K562 (cell line): ENCODE data around the gene CACNA1C. TPM values are rescaled to one million over a fixed set of nuclear protein-coding genes. Genes with fewer than 3 reads are reported as not detected.

ENCODE experiments used
- ATAC-seq: fragments of 200-7000 bp; cut with Tn5 transposase; 3 replicates; pipeline ENCODE4 v1.9.1; 2020; ENCODE audit warnings: moderate library complexity
- BruUV-seq: library from RNA; stranded (reverse); fragments of 400-500 nt; replicated peaks from 2 replicates; lab custom pipeline; 2021; lab: Mats Ljungman, UMichigan
- CTCF ChIA-PET: fragments of 300-600 bp; formaldehyde crosslinking; extraction: SDS; loops from one replicate; lab custom pipeline; 2021; ENCODE audit warnings: low intra/inter-chr PET ratio; lab: Yijun Ruan, JAX
- POLR2A ChIA-PET: fragments of 300-600, 350-650 bp; sonication (Branson Sonifier 250); formaldehyde crosslinking; extraction: SDS; loops from one replicate; lab custom pipeline; 2021; ENCODE audit warnings: antibody characterized with exemption, inconsistent platforms; lab: Yijun Ruan, JAX
- DNase-seq, 4 experiments: peaks; one replicate each; pipeline versions ENCODE4 v3.0.0 to v3.0.0-alpha.2; 2011 to 2018; ENCODE audit warnings: low spot score in 3 of 4, mixed read lengths in 3 of 4; ENCODE audit errors: extremely low read depth in 1 of 4
- FAIRE-seq: peaks from 2 replicates; lab custom pipeline; 2011; peaks lifted over from hg19 to GRCh38; lab: Jason Lieb, UNC
- H2AFZ ChIP-seq: 2 replicates; pipeline ENCODE4 v1.6.0; 2011; ENCODE audit warnings: low read depth, low read length, control low read depth, inconsistent platforms
- H3K27ac ChIP-seq: fragments of 200-600 bp; 3 replicates; pipeline ENCODE4 v1.8.0; 2011; ENCODE audit warnings: low read depth, mild to moderate bottlenecking, control low read depth, inconsistent platforms, low read length, moderate library complexity, mixed read lengths; ENCODE audit errors: extremely low read depth
- H3K27me3 ChIP-seq, 2 experiments: fragments of 300-600 bp in 1 of 2; 2 replicates in 1 of 2; 3 replicates in 1 of 2; pipeline versions ENCODE4 v1.6.0 to v1.8.0; 2011; ENCODE audit warnings: inconsistent platforms in 2 of 2, low read length in 2 of 2, mild to moderate bottlenecking in 1 of 2, mixed read lengths in 1 of 2, moderate library complexity in 1 of 2; ENCODE audit not compliant: control insufficient read depth in 2 of 2, insufficient read depth in 2 of 2
- H3K36me3 ChIP-seq: fragments of 300-600 bp; 3 replicates; pipeline ENCODE4 v1.8.0; 2011; ENCODE audit warnings: mild to moderate bottlenecking, low read length, inconsistent platforms; ENCODE audit not compliant: control insufficient read depth, insufficient read depth
- H3K4me1 ChIP-seq, 2 experiments: fragments of 200-600 bp in 1 of 2; replicated peaks in 1 of 2; 2 replicates in 1 of 2; 3 replicates in 1 of 2; pipeline versions ENCODE4 v1.5.1 to v1.8.0; 2011; ENCODE audit warnings: inconsistent platforms in 2 of 2, low read length in 2 of 2, mild to moderate bottlenecking in 1 of 2, mixed read lengths in 1 of 2, moderate library complexity in 1 of 2; ENCODE audit not compliant: control insufficient read depth in 2 of 2, insufficient read depth in 2 of 2
- H3K4me2 ChIP-seq: 2 replicates; pipeline ENCODE4 v1.6.1; 2011; ENCODE audit warnings: low read length, control low read depth, inconsistent platforms, mixed read lengths; ENCODE audit not compliant: insufficient read depth
- H3K4me3 ChIP-seq: fragments of 200-600 bp; sonication (generic), shearing (Covaris generic); 2 replicates; pipeline ENCODE4 v1.5.1; 2016; ENCODE audit warnings: control low read depth, inconsistent platforms
- H3K79me2 ChIP-seq: fragments of 200-600 bp; 3 replicates; pipeline ENCODE4 v1.8.0; 2011; ENCODE audit warnings: low read length, inconsistent platforms; ENCODE audit not compliant: control insufficient read depth, insufficient read depth
- H3K9ac ChIP-seq, 2 experiments: 2 replicates each; pipeline versions ENCODE4 v1.6.0 to v1.6.1; 2011; ENCODE audit warnings: low read depth in 2 of 2, low read length in 2 of 2, control low read depth in 1 of 2, inconsistent platforms in 1 of 2, mild to moderate bottlenecking in 1 of 2, mixed read lengths in 1 of 2; ENCODE audit not compliant: insufficient read depth in 1 of 2
- H3K9me1 ChIP-seq: one replicate; pipeline ENCODE4 v1.6.0; 2011; ENCODE audit warnings: inconsistent platforms, mild to moderate bottlenecking, low read length, moderate library complexity; ENCODE audit not compliant: control insufficient read depth, insufficient read depth
- H3K9me3 ChIP-seq: replicated peaks from 2 replicates; pipeline ENCODE4 v1.5.1; 2011; ENCODE audit warnings: low read depth, low read length, inconsistent platforms; ENCODE audit not compliant: control insufficient read depth, insufficient read depth
- H4K20me1 ChIP-seq: replicated peaks from 2 replicates; pipeline ENCODE4 v1.6.1; 2011; ENCODE audit warnings: low read length, inconsistent platforms, mixed read lengths; ENCODE audit not compliant: control insufficient read depth, insufficient read depth
- CBX8 ChIP-seq: fragments of 200-600 bp; sonication (generic); IDR thresholded peaks from 2 replicates; pipeline ENCODE4 v1.6.1; 2012; ENCODE audit warnings: borderline replicate concordance, mixed run types, low read depth, mild to moderate bottlenecking, moderate library complexity, mixed read lengths, low read length, control low read depth, inconsistent platforms; ENCODE audit not compliant: poor library complexity, severe bottlenecking; ENCODE audit errors: extremely low read depth
- E2F4 ChIP-seq: sonication (generic); formaldehyde crosslinking; IDR thresholded peaks from 2 replicates; pipeline ENCODE4 v1.8.0; 2022; ENCODE audit warnings: mild to moderate bottlenecking, low read depth, missing genetic modification reagents
- NONO ChIP-seq, 2 experiments: fragments of 200-400 bp in 1 of 2; fragments of 450-650 bp in 1 of 2; formaldehyde crosslinking in 1 of 2; IDR thresholded peaks; 2 replicates each; pipeline ENCODE4 v1.6.1; 2017; ENCODE audit warnings: low read depth in 2 of 2, mild to moderate bottlenecking in 2 of 2, moderate library complexity in 2 of 2, low read length in 1 of 2
- PPARD ChIP-seq: fragments of 250-450 bp; sonication (Bioruptor Pico); IDR thresholded peaks from 2 replicates; pipeline ENCODE4 v1.8.0; 2022; ENCODE audit warnings: inconsistent platforms, mild to moderate bottlenecking, moderate library complexity
- RFX7 ChIP-seq: fragments of 250-450 bp; sonication (Bioruptor Pico); IDR thresholded peaks from 2 replicates; pipeline ENCODE4 v1.5.1; 2021; ENCODE audit warnings: mild to moderate bottlenecking
- ZC3H8 ChIP-seq: fragments of 450-650 bp; IDR thresholded peaks from 2 replicates; pipeline ENCODE4 v1.6.1; 2017
- ZEB2 ChIP-seq: fragments of 450-650 bp; IDR thresholded peaks from 2 replicates; pipeline ENCODE4 v1.6.1; 2016
- WGBS: fragments of 100-300 bp; shearing (Covaris generic); methylation state at CpG from one replicate; pipeline ENCODE4 v1.1.6; 2016; ENCODE audit warnings: low coverage, mixed read lengths; ENCODE audit not compliant: insufficient coverage; ENCODE audit errors: missing lambda C conversion rate; 5-methylcytosine and 5-hydroxymethylcytosine counted together
- in situ Hi-C: fragments of 300-500 bp; cut with MboI; formaldehyde crosslinking; loops from 4 replicates; pipeline ENCODE4 v1.15.0; 2018; ENCODE audit warnings: inconsistent platforms, mixed read lengths
- intact Hi-C: fragments of 100-400 bp; cut with micrococcal nuclease; formaldehyde crosslinking; loops from 2 replicates; pipeline ENCODE4 v1.14.2; 2022
- polyA plus RNA-seq, 8 experiments: library from polyadenylated mRNA; depleted of rRNA in 4 of 8; stranded (reverse) in 5 of 8; unstranded in 3 of 8; fragments of >200 nt; fragmentation: Nextera tagmentation in 2 of 8; fragmentation: Illumina TruSeq in 1 of 8; extraction: Ambion mirVana in 2 of 8; extraction: Trizol in 1 of 8; gene quantifications; 2 replicates each; pipeline versions ENCODE4 v1.2.1 to v1.2.3, GENCODE V29; 2011 to 2014; ENCODE audit warnings: inconsistent platforms in 1 of 8, missing spikeins in 1 of 8
- total RNA-seq, 7 experiments: library from RNA; depleted of rRNA in 6 of 7; stranded (reverse); fragments of >200 nt in 6 of 7; fragmentation: Illumina TruSeq in 2 of 7; extraction: Trizol in 2 of 7; gene quantifications; 2 replicates each; pipeline versions ENCODE4 v1.2.1 to v1.2.3, GENCODE V29; 2011 to 2021; ENCODE audit warnings: low replicate concordance in 1 of 7

Gene CACNA1C
- total and polyA plus RNA-seq, 9 of the 15 experiments (the other 6 are each of a cell fraction or from before 2014, with no cell fraction given) = not detected

- CTCF ChIA-PET = no interaction called here
- Histone ChIP-seq H3K27me3 (no peaks in the 10 kb centered on the region; a peak in 1 of 5 replicates), H2AFZ (no peak overlapping the region), H3K9ac (no peak overlapping the region), H3K9me1 (no peaks in the 10 kb centered on the region), H3K4me2 (no peak overlapping the region), H3K79me2 (no peaks in the 10 kb centered on the region)
- ATAC-seq = no peak
- BruUV-seq = no TSS peak
- POLR2A ChIA-PET = no interaction called here
- no peak for TF ChIP-seq NONO (IDR thresholded peaks at IDR 0.05; ENCODE audit: low read depth in 2 of 2, low read length in 1 of 2)
- no peak for TF ChIP-seq ZEB2
- no peak for TF ChIP-seq CBX8
- TF ChIP-seq PPARD (CRISPR knock-in tag) = no peak
- no peak for TF ChIP-seq RFX7 (CRISPR knock-in tag)
- TF ChIP-seq E2F4 (CRISPR knock-in tag) = no peak
- no peak for TF ChIP-seq ZC3H8
- TF ChIP-seq, all 486 proteins: peak for 0
- DNase-seq (no peak), FAIRE-seq (no peak)
- Histone ChIP-seq H3K4me1 (no peaks in the 10 kb centered on the region), H3K9me3 (no peaks in the 10 kb centered on the region), H3K27ac (no peak overlapping the region), H4K20me1 (no peaks in the 10 kb centered on the region), H3K36me3 (no peaks in the 10 kb centered on the region), H3K4me3 (no peak overlapping the region)
- in situ Hi-C loops = no loop called here
- intact Hi-C loops = no loop called here
- 0% methylated on average over 15 of the region's 15 CpGs for WGBS
Observed at GRCh38 chr12:2311020-2311778, 258.4 kb downstream of the CACNA1C start.
